ENCODE measurements around the gene RNF43.

DNA sequence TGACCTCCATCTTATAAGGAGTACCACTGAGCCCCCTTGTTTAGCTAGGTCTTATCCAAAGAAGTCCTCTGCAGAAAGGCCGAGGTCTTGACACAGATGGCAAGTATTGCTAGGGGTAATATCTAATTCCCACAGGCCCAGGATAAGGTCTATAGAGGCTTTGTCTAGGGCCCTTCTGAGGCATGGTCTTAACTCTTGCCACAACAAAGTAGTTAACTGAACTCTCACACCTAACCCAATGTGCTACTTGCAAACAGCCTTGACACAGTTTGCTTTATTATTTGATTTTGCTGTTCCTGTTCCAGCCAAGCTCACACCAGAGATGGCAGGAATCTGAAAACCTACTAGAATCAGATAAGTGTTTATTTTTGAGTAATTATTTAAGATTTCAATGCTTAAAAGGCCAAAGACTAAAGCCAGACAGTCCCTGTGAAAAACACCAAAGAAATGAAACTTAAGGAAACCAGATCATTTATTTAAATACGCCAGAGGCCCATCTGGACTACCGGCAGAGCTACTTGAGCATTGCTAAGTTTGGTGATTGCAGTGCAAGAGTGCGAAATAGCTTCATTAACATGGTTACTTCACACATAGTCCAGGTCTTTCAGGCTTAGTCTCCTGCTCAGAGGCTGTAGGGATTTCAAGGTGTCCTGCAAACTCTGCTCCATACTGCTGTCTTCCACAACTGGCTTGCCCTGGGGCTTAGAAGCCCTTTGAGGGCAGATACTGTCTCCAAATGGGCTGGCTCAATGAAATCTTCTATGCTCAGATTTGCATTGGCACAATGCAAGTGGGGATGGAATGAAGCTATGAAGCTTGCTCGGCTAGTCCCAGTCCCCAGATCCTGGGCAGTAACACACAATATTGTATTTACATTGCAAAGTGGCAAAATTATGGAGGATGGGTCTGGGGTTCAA is 36.9 kb downstream of the RNF43 start:
- TF ChIP-seq EZH2phosphoT487 (IDR thresholded peaks at IDR 0.05; ENCODE audit: insufficient read depth, low read depth) = no peak
- no peak for TF ChIP-seq EZH2 (IDR thresholded peaks at IDR 0.05; ENCODE audit: insufficient read depth, poor library complexity, severe bottlenecking)

Data from GM23248 (cell line).